KMS-11 (cell line): Measurements from ENCODE around the gene MTMR11.
"Not testable (repeated sequence)": the region's sequence is repeated elsewhere in the genome, so short reads cannot be mapped to it uniquely, and the experiment has no call there.

Source experiments
- H2AFZ ChIP-seq: fragments of 200-600 bp; sonication (generic); 2 replicates; pipeline ENCODE4 v1.6.1; 2016; ENCODE audit warnings: antibody characterized with exemption, mixed run types, low read depth
- H3K27ac ChIP-seq: fragments of 200-600 bp; sonication (generic); 2 replicates; pipeline ENCODE4 v1.6.1; 2016; ENCODE audit warnings: mild to moderate bottlenecking, mixed run types
- H3K27me3 ChIP-seq: fragments of 200-600 bp; sonication (generic); 2 replicates; pipeline ENCODE4 v1.6.1; 2017; ENCODE audit warnings: mild to moderate bottlenecking, low read depth, mixed run types, moderate library complexity; ENCODE audit not compliant: insufficient read depth
- H3K36me3 ChIP-seq: fragments of 200-600 bp; sonication (generic); 2 replicates; pipeline ENCODE4 v1.6.1; 2017; ENCODE audit warnings: mild to moderate bottlenecking, mixed run types; ENCODE audit not compliant: insufficient read depth
- H3K4me1 ChIP-seq: fragments of 200-600 bp; sonication (generic); 2 replicates; pipeline ENCODE4 v1.6.1; 2016; ENCODE audit warnings: mild to moderate bottlenecking, low read depth, mixed run types; ENCODE audit not compliant: poor library complexity, severe bottlenecking
- H3K4me2 ChIP-seq: fragments of 200-600 bp; sonication (generic); 2 replicates; pipeline ENCODE4 v1.7.0; 2016; ENCODE audit warnings: mild to moderate bottlenecking, mixed run types
- H3K4me3 ChIP-seq: fragments of 200-600 bp; sonication (generic); IDR thresholded peaks from 2 replicates; pipeline ENCODE4 v1.6.1; 2017; ENCODE audit warnings: low read depth, low read length, mixed read lengths; ENCODE audit not compliant: insufficient read depth
- H3K79me2 ChIP-seq: fragments of 200-600 bp; sonication (generic); 2 replicates; pipeline ENCODE4 v1.6.1; 2016; ENCODE audit warnings: low read depth, mixed run types; ENCODE audit not compliant: insufficient read depth
- H3K9ac ChIP-seq: fragments of 200-600 bp; sonication (generic); 2 replicates; pipeline ENCODE4 v1.6.1; 2016; ENCODE audit warnings: mild to moderate bottlenecking, mixed run types
- H4K20me1 ChIP-seq: fragments of 200-600 bp; sonication (generic); 2 replicates; pipeline ENCODE4 v1.6.1; 2016; ENCODE audit warnings: mild to moderate bottlenecking, mixed run types; ENCODE audit not compliant: insufficient read depth
- CTCF ChIP-seq: fragments of 200-600 bp; sonication (generic); conservative IDR thresholded peaks from 2 replicates; pipeline ENCODE4 v1.6.1; 2017; ENCODE audit warnings: low read depth, mild to moderate bottlenecking, antibody characterized with exemption, low read length, moderate library complexity, mixed read lengths

Gene MTMR11

GRCh38 chr1:149965440-149965839 is 28.8 kb upstream of the MTMR11 start:
- no peak overlapping the region for H2AFZ ChIP-seq
- H3K36me3 ChIP-seq: no peaks in the 10 kb centered on the region
- H3K27ac ChIP-seq: no peak overlapping the region
- TF ChIP-seq CTCF: no peak
- H3K4me2 ChIP-seq: no peak overlapping the region
- no peaks in the 10 kb centered on the region for H3K27me3 ChIP-seq
- H4K20me1 ChIP-seq: no peaks in the 10 kb centered on the region
- no peak overlapping the region for H3K4me3 ChIP-seq
- no peaks in the 10 kb centered on the region for H3K79me2 ChIP-seq
- peaks cover 22% of the 10 kb centered on the region for H3K4me1 ChIP-seq
- H3K9ac ChIP-seq: no peak overlapping the region

GRCh38 chr1:149963358-149963757 is 26.7 kb upstream of the MTMR11 start:
- H3K27me3 ChIP-seq: no peaks in the 10 kb centered on the region
- H3K4me3 ChIP-seq: no peak overlapping the region
- no peak for TF ChIP-seq CTCF
- H4K20me1 ChIP-seq: no peaks in the 10 kb centered on the region
- no peaks in the 10 kb centered on the region for H3K79me2 ChIP-seq
- no peak overlapping the region; the same call in 1 of the 2 replicates for H3K27ac ChIP-seq
- H3K4me1 ChIP-seq: peaks cover 22% of the 10 kb centered on the region
- H3K4me2 ChIP-seq: no peak overlapping the region
- no peak overlapping the region for H2AFZ ChIP-seq
- H3K9ac ChIP-seq: no peak overlapping the region
- H3K36me3 ChIP-seq: peaks cover 3% of the 10 kb centered on the region; the same call in 1 of the 2 replicates

GRCh38 chr1:149962736-149963135 is 26.1 kb upstream of the MTMR11 start:
- Histone ChIP-seq H3K4me3 (peak overlapping the region; percentile 56), H4K20me1 (no peaks in the 10 kb centered on the region), H3K4me1 (peaks cover 22% of the 10 kb centered on the region), H3K79me2 (no peaks in the 10 kb centered on the region), H3K27me3 (no peaks in the 10 kb centered on the region), H3K4me2 (no peak overlapping the region; the same call in 1 of the 2 replicates), H2AFZ (no peak overlapping the region), H3K36me3 (peaks cover 4% of the 10 kb centered on the region; the same call in 1 of the 2 replicates), H3K9ac (no peak overlapping the region), H3K27ac (peak overlapping the region; percentile 2; the same call in 1 of the 2 replicates)
- TF ChIP-seq CTCF: no peak

GRCh38 chr1:149962039-149962647 is 25.5 kb upstream of the MTMR11 start:
- Histone ChIP-seq H3K79me2 (no peaks in the 10 kb centered on the region), H3K4me3 (peak overlapping the region; percentile 56), H3K27ac (peak overlapping the region; percentile 2; the same call in 1 of the 2 replicates), H2AFZ (no peak overlapping the region), H3K9ac (no peak overlapping the region), H3K36me3 (peaks cover 4% of the 10 kb centered on the region; the same call in 1 of the 2 replicates), H3K4me2 (peak overlapping the region; percentile 10), H4K20me1 (no peaks in the 10 kb centered on the region), H3K27me3 (no peaks in the 10 kb centered on the region), H3K4me1 (peaks cover 22% of the 10 kb centered on the region)
- peak; percentile 100 for TF ChIP-seq CTCF

GRCh38 chr1:149957548-149957947 is 20.9 kb upstream of the MTMR11 start:
- H3K79me2 ChIP-seq, H2AFZ ChIP-seq, H3K4me2 ChIP-seq, H3K27me3 ChIP-seq, H3K4me3 ChIP-seq, H3K9ac ChIP-seq, H4K20me1 ChIP-seq, H3K27ac ChIP-seq, H3K36me3 ChIP-seq: not testable (repeated sequence)
- peaks cover 10% of the 10 kb centered on the region for H3K4me1 ChIP-seq
